ENCODE measurements around the gene ASTN2.
"Not testable (repeated sequence)": the region's sequence is repeated elsewhere in the genome, so short reads cannot be mapped to it uniquely, and the experiment has no call there.

ASTN2 gene

DNA sequence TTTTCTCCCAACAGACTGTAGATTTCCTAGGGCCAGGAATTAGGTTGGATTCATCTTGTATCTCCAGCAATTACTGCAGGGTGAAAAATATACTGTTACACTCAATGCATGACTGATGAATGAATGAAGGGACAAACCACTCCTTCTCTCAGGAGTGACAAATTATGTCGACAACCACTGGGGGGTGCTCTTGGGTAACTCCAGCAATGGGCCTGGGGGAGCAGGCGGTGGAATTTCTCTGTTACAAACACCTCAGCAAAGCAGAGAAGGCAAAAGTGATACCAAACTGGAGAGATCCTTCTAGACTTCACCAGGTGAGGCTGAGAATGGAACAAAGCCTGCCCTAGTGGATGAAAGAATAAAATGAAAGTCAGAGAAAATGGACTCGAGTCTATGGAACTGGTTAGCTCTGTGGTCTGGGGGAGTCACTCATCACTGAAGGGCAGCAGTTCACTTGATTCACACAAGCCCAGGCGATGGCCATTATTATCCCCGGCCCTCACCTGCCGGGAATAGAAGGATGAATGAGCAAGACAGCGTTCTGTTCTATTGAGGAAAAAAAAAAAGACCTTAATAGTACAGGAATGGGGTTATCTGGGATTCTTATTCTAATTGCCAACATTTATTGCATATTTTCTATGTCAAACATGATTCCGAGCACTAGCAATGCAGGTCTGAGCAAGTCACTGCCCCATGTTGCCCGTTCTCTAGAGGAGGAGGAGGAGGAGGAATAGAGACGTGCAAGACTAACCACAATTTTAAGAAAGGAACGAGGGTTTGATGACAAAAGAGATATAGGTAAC lies 341.1 kb downstream of the ASTN2 start:
- no peak for DNase-seq

GRCh38 chr9:117073071-117073470 lies 341.8 kb downstream of the ASTN2 start:
- DNase-seq = no peak

DNA sequence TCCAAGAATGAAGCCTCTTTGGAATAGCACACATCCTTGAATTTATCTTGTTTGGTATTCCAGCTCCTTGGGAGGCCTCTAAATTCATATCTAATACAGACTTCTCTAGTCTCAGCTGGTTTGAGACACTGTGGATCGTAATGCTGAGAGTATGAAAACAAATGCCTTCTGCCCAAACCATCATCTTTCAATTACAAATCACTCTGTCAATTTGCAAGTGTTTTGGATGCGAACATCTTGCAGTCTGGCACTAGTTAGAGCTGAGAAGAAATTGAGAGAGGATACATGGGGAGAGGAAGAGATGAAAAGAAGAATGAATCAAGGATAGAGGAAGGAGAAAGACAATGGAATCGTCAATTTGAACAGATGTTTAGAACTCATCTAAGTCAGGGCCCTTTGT lies 342.6 kb downstream of the ASTN2 start:
- no peak for DNase-seq

DNA sequence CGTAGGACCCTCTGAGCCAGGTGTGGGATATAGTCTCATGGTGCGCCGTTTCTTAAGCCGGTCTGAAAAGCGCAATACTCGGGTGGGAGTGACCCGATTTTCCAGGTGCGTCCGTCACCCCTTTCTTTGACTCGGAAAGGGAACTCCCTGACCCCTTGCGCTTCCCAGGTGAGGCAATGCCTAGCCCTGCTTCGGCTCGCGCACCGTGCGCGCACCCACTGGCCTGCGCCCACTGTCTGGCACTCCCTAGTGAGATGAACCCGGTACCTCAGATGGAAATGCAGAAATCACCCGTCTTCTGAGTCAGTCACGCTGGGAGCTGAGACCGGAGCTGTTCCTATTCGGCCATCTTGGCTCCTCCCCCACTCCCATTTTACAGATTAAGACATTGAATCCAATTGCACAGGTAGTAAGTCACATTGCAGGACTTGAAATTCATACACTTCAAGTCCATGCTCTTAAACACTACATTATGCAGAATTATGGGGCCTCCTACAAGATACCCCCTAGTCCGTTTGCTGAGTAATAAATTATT lies 343.1 kb downstream of the ASTN2 start:
- DNase-seq = not testable (repeated sequence)

DNA sequence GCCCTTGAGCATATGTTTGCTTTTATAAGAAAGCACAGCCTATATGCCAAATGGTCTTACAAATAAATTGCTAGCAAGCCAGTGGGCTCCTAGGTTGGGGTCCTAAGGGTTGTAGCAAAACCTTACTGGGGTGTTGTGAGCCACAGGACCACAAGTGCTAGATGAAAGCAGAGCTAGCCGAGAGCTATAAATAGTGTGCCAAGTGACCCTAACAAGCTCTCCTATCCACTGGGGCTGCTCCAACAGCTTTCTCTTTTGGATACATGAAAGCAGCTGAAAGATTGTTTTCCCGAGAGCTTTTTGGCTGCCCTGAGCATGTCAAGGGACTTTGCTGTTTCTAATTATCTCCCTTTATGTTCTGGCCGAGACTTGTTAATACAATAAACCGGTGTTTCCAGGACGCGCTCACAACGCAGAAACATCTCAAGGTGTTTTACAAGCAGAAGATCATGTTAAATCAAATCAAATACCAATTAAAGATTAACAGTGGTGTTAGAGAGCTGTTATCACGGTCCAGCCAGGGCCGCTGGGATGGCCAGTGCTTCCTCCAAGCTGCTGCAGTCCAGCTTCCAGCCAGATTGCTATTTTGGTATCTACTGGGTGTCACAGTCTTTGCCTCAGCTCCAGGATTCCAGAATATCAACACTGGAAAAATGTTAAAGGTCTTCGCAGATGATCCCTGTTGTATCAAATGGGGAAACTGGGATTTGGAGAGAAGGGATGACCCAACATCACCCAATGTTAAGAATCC lies 351.0 kb downstream of the ASTN2 start:
- no peak for DNase-seq

DNA sequence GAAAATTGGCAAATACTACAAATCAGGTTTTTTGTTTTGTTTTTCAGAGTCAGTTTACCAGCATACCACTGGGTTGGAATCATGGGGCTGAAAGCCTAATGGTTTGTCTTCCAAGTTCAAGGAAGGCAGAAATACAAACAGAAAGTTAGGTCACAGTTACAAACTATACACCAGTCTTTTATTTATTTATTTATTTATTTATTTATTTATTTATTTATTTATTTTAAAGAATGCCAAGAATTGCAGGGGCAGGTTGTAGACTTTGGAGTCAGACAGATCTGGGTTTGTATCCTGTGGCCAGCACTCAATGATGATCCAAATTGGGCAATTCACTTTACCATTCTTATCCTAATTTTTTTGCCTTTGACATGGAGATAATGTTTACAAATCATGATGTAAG lies 353.9 kb downstream of the ASTN2 start:
- no peak for DNase-seq

DNA sequence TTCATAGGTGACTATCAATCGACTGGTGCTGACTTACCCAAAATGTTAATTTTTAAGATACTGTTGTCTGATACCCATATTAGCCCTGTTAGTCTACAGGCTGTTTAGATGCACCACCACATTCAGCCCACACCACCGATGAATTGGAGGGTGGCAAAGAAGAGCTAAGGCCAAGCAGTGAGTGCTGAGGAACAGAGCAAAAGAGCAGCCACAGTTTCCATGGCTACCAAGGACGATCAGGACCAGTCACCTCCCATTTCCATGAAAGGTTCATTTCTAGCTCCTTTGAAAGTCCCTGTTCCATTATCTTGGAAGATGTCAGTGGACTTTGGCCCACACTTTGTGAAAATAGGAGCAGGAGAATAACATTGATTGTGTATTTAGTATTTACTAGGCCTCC lies 364.9 kb downstream of the ASTN2 start:
- no peak for DNase-seq

DNA sequence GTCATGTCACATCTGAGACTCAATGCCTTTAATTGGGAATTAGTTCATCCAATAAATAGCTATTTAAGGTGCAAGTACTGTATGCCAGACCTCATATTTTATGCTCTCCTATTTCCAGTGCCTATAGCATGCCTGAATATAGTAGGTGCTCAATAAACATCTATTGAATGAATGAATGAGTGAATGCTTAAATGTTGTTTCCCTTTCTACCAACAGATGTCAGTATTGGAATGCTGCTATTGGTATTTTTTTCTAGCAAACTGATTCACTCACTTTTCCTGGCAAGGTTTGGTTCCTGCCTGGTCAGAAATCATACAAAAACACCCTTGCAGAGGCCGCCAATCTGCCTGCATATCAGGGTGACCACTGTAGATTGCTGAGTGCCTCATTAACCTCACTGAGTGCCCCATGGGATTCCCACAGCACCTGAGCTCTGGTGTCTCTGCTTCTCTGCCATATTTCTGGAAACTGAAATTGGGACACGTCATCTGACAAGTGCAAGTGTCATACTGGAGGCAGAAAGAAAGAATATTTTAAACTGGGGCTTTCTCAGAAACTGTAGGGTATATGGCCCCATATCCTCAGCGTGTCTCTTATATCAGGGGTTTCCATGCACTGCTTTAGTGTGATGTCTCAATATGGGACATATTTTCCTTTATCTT lies 368.1 kb downstream of the ASTN2 start:
- no peak for DNase-seq

GRCh38 chr9:117044241-117044640 lies 370.6 kb downstream of the ASTN2 start:
- no peak for DNase-seq

DNA sequence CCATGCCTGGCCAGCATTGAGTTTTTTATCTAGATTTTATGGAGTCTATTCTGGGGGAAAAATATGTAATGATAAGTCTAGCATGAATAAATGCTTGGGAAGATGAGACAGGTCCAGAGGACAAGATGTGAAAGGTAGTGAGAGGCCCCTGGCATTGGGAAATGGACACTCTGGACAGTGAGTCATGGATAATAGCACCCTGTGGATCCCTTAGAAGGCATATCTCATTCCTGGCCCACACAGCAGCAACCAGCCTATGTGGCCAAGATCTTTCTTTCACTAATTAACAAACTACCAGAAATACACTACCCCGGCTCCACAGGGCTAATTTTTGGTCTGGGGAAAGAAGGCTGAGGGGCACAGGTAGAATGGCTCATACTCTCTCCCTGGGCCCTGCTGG lies 371.7 kb downstream of the ASTN2 start:
- no peak for DNase-seq

GRCh38 chr9:117035546-117035945 lies 379.3 kb downstream of the ASTN2 start:
- DNase-seq = no peak

- peak in 1 of 5 experiments; percentile 12 for DNase-seq
These were observed 380.0 kb downstream of the ASTN2 start for GRCh38 chr9:117034866-117035265.

DNA sequence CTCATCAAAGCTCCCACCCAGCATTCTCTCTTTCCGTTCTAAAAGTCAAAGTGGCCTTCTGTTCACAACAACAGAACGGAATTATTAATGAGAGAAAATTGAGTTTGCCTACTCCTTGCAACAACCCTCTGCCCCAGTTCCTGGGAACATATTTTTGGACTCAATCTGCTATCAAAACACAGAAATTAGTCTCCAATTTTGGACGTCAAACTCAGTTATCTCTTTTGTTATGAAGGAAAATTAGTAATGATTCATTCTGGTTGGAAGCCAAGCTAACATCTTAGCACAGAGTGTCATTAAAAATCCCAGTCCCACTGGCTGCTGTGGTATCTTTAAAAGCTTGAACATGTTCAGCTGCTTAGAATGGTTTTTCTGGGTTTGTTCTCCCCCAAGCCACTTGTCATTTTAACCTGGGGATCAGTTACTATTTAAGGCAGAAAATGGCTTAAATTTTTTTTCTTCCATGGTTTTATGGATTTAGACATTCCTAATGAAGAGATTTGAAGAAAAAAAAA lies 384.5 kb downstream of the ASTN2 start:
- DNase-seq = no peak

GRCh38 chr9:117029341-117029740 lies 385.5 kb downstream of the ASTN2 start:
- DNase-seq = no peak

DNA sequence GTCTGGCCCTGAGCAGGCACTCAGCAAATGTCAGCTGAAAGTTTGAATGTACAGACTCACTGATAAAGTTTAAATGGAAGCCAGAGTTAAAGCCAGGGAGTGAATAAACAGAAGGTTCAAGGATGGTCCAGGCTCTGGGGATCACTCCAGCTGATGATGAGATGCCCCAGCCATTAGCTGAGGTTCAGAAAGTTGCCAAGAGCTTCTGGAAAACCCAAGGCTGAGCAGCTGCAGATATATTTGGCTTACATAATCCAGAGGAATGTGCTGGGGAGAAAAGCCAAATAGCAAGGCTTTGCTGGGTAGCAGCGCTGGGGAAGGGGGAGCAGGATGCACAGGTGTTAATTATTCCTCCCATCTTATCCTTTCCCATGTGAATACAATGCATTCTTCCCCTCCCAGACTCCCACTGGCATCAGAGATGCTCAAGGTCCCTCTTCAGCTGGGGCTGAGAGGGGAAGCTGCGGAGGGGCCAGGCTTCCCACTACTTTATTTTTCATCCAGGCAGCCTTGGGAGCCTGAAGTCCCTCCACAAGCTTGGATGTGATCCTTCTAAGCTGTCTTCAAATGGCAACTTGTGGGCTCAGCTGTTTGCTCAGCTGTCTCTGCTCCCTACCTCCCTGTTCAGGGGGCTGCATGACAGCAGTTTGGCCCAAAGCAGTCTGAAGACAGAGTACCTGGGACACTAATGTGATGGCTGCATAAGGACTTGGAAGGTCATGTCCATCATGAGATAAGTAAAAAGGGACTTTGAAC lies 386.6 kb downstream of the ASTN2 start:
- DNase-seq = no peak

GRCh38 chr9:117021906-117022305 lies 393.0 kb downstream of the ASTN2 start:
- no peak for DNase-seq

DNA sequence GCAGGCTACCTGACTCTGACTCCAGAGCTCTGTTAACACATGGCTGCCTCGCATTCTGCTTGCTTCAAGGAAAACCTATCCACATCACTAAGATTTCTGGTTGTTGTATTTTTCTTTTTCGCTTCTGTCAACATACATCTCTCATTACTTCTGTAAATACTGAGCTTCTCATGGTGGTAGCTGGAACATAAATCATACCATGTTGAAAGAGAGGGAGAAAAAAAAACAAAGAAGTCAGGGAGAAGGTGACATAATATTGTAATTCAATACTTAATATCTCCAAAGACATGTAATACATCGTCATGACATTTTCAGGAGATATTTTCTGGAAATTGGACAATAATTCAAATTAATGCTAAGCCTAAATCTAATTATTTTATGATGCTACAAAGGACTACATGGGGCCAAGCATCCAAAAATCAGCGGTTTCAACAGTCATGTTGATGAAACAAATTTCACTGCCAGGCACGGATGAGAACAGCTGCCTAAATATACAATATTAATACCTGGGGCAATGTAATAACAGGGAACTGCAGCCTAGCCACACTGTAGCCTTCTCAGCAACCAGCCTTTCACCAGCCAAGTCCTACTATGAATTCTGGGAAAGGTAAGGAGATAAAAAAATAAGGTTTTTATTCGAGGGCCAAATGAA lies 395.8 kb downstream of the ASTN2 start:
- no peak for DNase-seq

- DNase-seq = no peak
These were observed 397.4 kb downstream of the ASTN2 start for GRCh38 chr9:117017414-117017985.

DNA sequence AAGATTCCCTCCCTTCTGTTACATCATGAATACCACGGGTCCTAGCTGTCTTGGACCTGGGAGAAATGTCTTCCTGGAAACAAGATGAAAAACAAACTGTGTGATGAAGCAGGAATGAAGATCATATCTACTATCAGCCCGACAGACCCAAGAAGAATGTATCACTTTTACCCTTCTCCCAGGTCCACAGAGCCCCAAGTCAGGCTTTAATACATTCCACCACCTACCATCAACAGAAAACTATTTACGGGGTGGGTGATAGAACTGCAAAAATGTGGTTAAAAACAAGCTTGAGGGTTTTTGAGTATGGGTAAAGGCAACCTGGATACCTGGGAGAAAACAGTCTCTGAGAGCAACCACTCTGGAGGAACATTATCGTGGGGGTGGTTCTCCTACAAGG lies 400.8 kb downstream of the ASTN2 start:
- no peak for DNase-seq

GRCh38 chr9:117013440-117013995 lies 401.3 kb downstream of the ASTN2 start:
- DNase-seq = no peak

DNA sequence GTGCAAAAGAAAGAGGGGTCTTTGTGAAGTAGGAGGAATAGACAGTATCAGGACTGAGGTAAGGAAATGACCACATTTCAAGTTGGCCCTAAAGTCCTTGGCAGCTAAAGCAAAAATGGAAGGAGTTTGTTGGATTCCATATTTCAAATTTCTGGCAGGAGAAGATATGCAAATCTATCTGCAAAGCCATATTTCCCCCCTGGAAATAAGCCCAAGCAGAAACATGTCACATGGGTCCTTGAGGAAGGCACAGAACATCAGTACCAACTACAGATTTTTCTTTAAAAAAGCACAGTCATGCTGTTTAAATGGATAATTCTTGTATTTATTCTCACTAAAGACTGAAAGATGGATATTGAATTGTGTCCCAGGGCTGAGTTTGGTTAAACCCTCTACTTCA lies 404.8 kb downstream of the ASTN2 start:
- no peak for DNase-seq

All from T-helper 2 cell (primary cell).